Small intestine (tissue), 7 donors: ENCODE measurements around the gene EXOC4. TPM values are rescaled to one million over a fixed set of nuclear protein-coding genes. Genes with fewer than 3 reads are reported as not detected.
A peak's percentile ranks its signal among the peaks of the same experiment; 100 is the strongest.

Experiments used
- DNase-seq, 2 donors: peaks; one replicate each; pipeline versions ENCODE4 v3.0.0 to v3.0.0-alpha.2; 2013
- FAIRE-seq: peaks from 2 replicates; lab custom pipeline; 2012; peaks lifted over from hg19 to GRCh38; lab: Jason Lieb, UNC
- H3K27ac ChIP-seq, 3 donors: one replicate each; pipeline ENCODE4 v1.5.1; 2013; ENCODE audit warnings: low read length in 2 of 3, mild to moderate bottlenecking in 2 of 3, control low read depth in 1 of 3, inconsistent platforms in 1 of 3, low read depth in 1 of 3, moderate library complexity in 1 of 3
- H3K27me3 ChIP-seq, 3 donors: one replicate each; pipeline ENCODE4 v1.6.1; 2013; ENCODE audit warnings: low read length in 3 of 3, inconsistent platforms in 1 of 3; ENCODE audit not compliant: control insufficient read depth in 3 of 3, insufficient read depth in 3 of 3
- H3K36me3 ChIP-seq, 3 donors: one replicate each; pipeline ENCODE4 v1.6.1; 2013; ENCODE audit warnings: low read length in 3 of 3, inconsistent platforms in 1 of 3, low read depth in 1 of 3, mild to moderate bottlenecking in 1 of 3, moderate library complexity in 1 of 3; ENCODE audit not compliant: control insufficient read depth in 3 of 3, insufficient read depth in 2 of 3
- H3K4me1 ChIP-seq, 3 donors: one replicate each; pipeline ENCODE4 v1.6.1; 2013; ENCODE audit warnings: low read length in 2 of 3, inconsistent platforms in 1 of 3, low read depth in 1 of 3, mild to moderate bottlenecking in 1 of 3, moderate library complexity in 1 of 3; ENCODE audit not compliant: control insufficient read depth in 3 of 3, insufficient read depth in 2 of 3
- H3K4me3 ChIP-seq, 3 donors: one replicate each; pipeline ENCODE4 v1.5.1; 2013; ENCODE audit warnings: low read length in 3 of 3, control low read depth in 1 of 3, inconsistent platforms in 1 of 3, low read depth in 1 of 3, mild to moderate bottlenecking in 1 of 3, moderate library complexity in 1 of 3
- H3K9me3 ChIP-seq, 2 donors: one replicate each; pipeline ENCODE4 v1.6.1; 2013; ENCODE audit warnings: low read depth in 1 of 2, low read length in 1 of 2; ENCODE audit not compliant: control insufficient read depth in 2 of 2, insufficient read depth in 1 of 2
- WGBS, 3 donors: extraction: QIAGEN DNeasy Blood & Tissue Kit; methylation state at CpG; one replicate each; pipeline ENCODE4 v1.1.7; 2013; 5-methylcytosine and 5-hydroxymethylcytosine counted together
- polyA plus RNA-seq, 4 donors: library from polyadenylated mRNA; stranded (reverse) in 3 of 4; unstranded in 1 of 4; fragments of 200-250 nt in 3 of 4; fragments of 120-200 nt in 1 of 4; gene quantifications; one replicate each; pipeline versions ENCODE4 v1.2.1 to v1.2.3, GENCODE V29; 2013
- donor health status: healthy with polysubstance abuse.
- donor health status: control.
- donor health status: control.
- donor health status: Bipolar disorder and iron deficiency.
- donor health status: healthy.

The EXOC4 gene
- polyA plus RNA-seq, 4 donors, result 10.5 to 46.8 (median 18.8) TPM

GRCh38 chr7:133606991-133607390 lies 354.1 kb downstream of the EXOC4 start:
- WGBS, 3 donors, result 86 to 92% (median 91%) methylated on average over 4 of the region's 4 CpGs
- no peak overlapping the region for H3K4me3 ChIP-seq
- H3K27me3 ChIP-seq, result no peaks in the 10 kb centered on the region
- no peaks in the 10 kb centered on the region for H3K36me3 ChIP-seq
- H3K4me1 ChIP-seq, result peaks cover 0 to 6% (median 0%) of the 10 kb centered on the region in 3 donors
- no peak overlapping the region for H3K27ac ChIP-seq
- no peaks in the 10 kb centered on the region for H3K9me3 ChIP-seq
- DNase-seq, result no peak
- FAIRE-seq, result no peak

GRCh38 chr7:133609806-133610205 lies 356.9 kb downstream of the EXOC4 start:
- WGBS, 3 donors, result 21 to 70% (median 52%) methylated on average over 1 of the region's 1 CpG
- no peaks in the 10 kb centered on the region for H3K9me3 ChIP-seq
- no peaks in the 10 kb centered on the region for H3K36me3 ChIP-seq
- no peak overlapping the region for H3K4me3 ChIP-seq
- H3K27ac ChIP-seq, result no peak overlapping the region
- H3K27me3 ChIP-seq, result no peaks in the 10 kb centered on the region
- DNase-seq (peak in 1 of 2 donors; percentile 54), FAIRE-seq (no peak)
- H3K4me1 ChIP-seq, result peaks cover 0 to 6% (median 0%) of the 10 kb centered on the region in 3 donors

- H3K27ac ChIP-seq, result no peak overlapping the region
- H3K4me1 ChIP-seq, result peaks cover 0 to 6% (median 0%) of the 10 kb centered on the region in 3 donors
- H3K36me3 ChIP-seq, result no peaks in the 10 kb centered on the region
- H3K9me3 ChIP-seq, result no peaks in the 10 kb centered on the region
- FAIRE-seq, result no peak
- H3K27me3 ChIP-seq, result no peaks in the 10 kb centered on the region
- no peak for DNase-seq
- H3K4me3 ChIP-seq, result no peak overlapping the region
Measured at GRCh38 chr7:133611955-133612354, 359.1 kb downstream of the EXOC4 start.

- FAIRE-seq (no peak), DNase-seq (no peak)
- 93 to 98% (median 95%) methylated on average over 8 of the region's 8 CpGs for WGBS, 3 donors
- no peaks in the 10 kb centered on the region for H3K9me3 ChIP-seq
- H3K4me1 ChIP-seq, result peaks cover 0 to 6% (median 0%) of the 10 kb centered on the region in 3 donors
- no peaks in the 10 kb centered on the region for H3K27me3 ChIP-seq
- H3K36me3 ChIP-seq, result no peaks in the 10 kb centered on the region
- H3K27ac ChIP-seq, result no peak overlapping the region
- H3K4me3 ChIP-seq, result no peak overlapping the region
Measured at GRCh38 chr7:133613250-133613790, 360.4 kb downstream of the EXOC4 start.

- no peaks in the 10 kb centered on the region for H3K27me3 ChIP-seq
- peaks cover 0 to 5% (median 0%) of the 10 kb centered on the region in 3 donors for H3K4me1 ChIP-seq
- DNase-seq (no peak), FAIRE-seq (no peak)
- no peaks in the 10 kb centered on the region for H3K9me3 ChIP-seq
- 95 to 96% (median 96%) methylated on average over 2 of the region's 2 CpGs for WGBS, 3 donors
- no peaks in the 10 kb centered on the region for H3K36me3 ChIP-seq
- no peak overlapping the region for H3K27ac ChIP-seq
- no peak overlapping the region for H3K4me3 ChIP-seq
Measured at GRCh38 chr7:133614251-133614650, 361.4 kb downstream of the EXOC4 start.

DNA sequence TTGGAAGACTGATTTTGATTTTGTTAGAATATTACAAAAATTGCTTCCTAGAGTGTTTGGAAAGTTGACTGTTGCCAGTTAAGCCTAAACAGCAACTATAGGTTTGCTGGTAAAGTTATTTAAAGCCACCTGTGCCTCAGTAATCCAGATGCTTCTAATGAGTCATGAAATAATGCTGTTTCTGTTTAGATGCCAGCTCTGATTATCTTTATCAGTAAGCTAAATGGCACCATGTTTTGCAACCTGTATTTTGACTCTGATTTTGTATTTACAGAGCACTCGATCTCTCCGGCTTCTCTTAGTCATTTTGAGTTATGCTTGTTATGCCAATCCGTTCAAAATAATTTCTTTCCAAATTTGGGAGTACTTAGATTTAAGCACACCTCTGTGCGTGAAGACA lies 366.1 kb downstream of the EXOC4 start:
- no peak overlapping the region for H3K27ac ChIP-seq
- FAIRE-seq (no peak), DNase-seq (no peak)
- no peaks in the 10 kb centered on the region for H3K4me1 ChIP-seq
- 92 to 97% (median 95%) methylated on average over 4 of the region's 4 CpGs for WGBS, 3 donors
- H3K27me3 ChIP-seq, result no peaks in the 10 kb centered on the region
- H3K4me3 ChIP-seq, result no peak overlapping the region
- no peaks in the 10 kb centered on the region for H3K9me3 ChIP-seq
- H3K36me3 ChIP-seq, result no peaks in the 10 kb centered on the region

- no peak for FAIRE-seq
- Histone ChIP-seq H3K27me3 (no peaks in the 10 kb centered on the region), H3K4me3 (no peak overlapping the region), H3K4me1 (no peaks in the 10 kb centered on the region), H3K36me3 (no peaks in the 10 kb centered on the region), H3K27ac (no peak overlapping the region), H3K9me3 (no peaks in the 10 kb centered on the region)
- no peak for DNase-seq
- WGBS, 3 donors, result 93 to 97% (median 95%) methylated on average over 2 of the region's 2 CpGs
Measured at GRCh38 chr7:133619491-133619890, 366.6 kb downstream of the EXOC4 start.

DNA sequence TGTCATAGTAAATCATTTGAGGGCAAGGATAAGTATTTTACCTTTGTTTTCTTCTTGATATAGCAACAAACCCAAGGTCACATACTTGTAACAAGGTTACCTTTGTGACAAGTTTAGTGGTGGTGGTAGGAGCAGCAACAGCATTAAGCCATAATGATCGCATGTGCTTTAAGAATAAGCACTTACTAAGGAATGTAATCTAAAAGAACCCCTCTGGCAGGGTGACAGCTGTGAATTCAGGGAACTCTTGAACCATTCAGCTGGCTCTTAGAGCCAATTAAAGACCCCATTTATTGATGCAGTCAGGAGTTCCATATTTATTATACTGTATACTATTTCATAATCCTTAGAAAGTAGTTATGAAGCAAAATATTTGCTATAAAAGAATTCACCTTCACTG lies 370.8 kb downstream of the EXOC4 start:
- Histone ChIP-seq H3K4me3 (no peak overlapping the region), H3K4me1 (no peaks in the 10 kb centered on the region), H3K27me3 (no peaks in the 10 kb centered on the region), H3K27ac (no peak overlapping the region), H3K36me3 (no peaks in the 10 kb centered on the region), H3K9me3 (no peaks in the 10 kb centered on the region)
- WGBS, 3 donors, result 83 to 96% (median 88%) methylated on average over 1 of the region's 1 CpG
- no peak for DNase-seq
- FAIRE-seq, result no peak

DNA sequence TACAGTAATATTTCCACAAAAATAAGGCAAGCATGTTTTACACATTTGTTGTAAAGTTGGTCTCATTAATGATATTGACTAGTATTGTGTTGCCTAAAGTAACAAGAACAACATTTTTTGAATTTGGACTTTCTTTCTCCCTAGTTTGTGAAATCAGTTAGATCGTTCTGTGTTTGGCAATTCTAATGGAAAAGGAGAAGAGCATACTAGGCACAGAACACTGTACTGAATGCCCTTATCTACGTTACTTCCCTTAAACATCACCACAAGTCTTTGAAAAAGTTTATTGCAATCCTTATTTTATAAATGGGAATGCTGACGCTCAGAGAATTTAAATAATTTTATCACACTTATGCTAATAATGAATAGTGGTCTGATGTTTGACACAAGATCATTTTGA lies 372.2 kb downstream of the EXOC4 start:
- H3K36me3 ChIP-seq, result no peaks in the 10 kb centered on the region
- no peaks in the 10 kb centered on the region for H3K4me1 ChIP-seq
- no peak for DNase-seq
- FAIRE-seq, result no peak
- H3K27me3 ChIP-seq, result no peaks in the 10 kb centered on the region
- no peak overlapping the region for H3K4me3 ChIP-seq
- no peaks in the 10 kb centered on the region for H3K9me3 ChIP-seq
- H3K27ac ChIP-seq, result no peak overlapping the region
- WGBS, 3 donors, result 88 to 96% (median 89%) methylated on average over 3 of the region's 3 CpGs
